HepG2 (cell line): Measurements from ENCODE around the gene EDNRA.

Experiments used
- CC2D1A ChIP-seq: sonication (generic); formaldehyde crosslinking; IDR thresholded peaks from 2 replicates; pipeline ENCODE4 v1.8.1; 2023; ENCODE audit warnings: mild to moderate bottlenecking, missing genetic modification reagents
- HDAC1 ChIP-seq: sonication (generic); formaldehyde crosslinking; IDR thresholded peaks from 2 replicates; pipeline ENCODE4 v1.5.1; 2020; ENCODE audit warnings: mild to moderate bottlenecking, missing genetic modification reagents
- HMG20A ChIP-seq: IDR thresholded peaks from 2 replicates; pipeline ENCODE4 v1.6.1; 2016; ENCODE audit warnings: borderline replicate concordance
- MAFG ChIP-seq: sonication (generic); formaldehyde crosslinking; IDR thresholded peaks from 2 replicates; pipeline ENCODE4 v1.5.1; 2020; ENCODE audit warnings: mild to moderate bottlenecking, missing genetic modification reagents
- POLR2A ChIP-seq, 2 experiments: IDR thresholded peaks; 2 replicates each; pipeline ENCODE4 v1.6.1; 2011; ENCODE audit warnings: low read depth in 2 of 2, low read length in 2 of 2, mild to moderate bottlenecking in 1 of 2, moderate library complexity in 1 of 2; ENCODE audit not compliant: insufficient read depth in 1 of 2
- SRF ChIP-seq: IDR thresholded peaks from 2 replicates; pipeline ENCODE4 v1.6.1; 2011; ENCODE audit warnings: mild to moderate bottlenecking, low read depth, low read length, moderate library complexity
- ZNF12 ChIP-seq: sonication (generic); formaldehyde crosslinking; IDR thresholded peaks from 2 replicates; pipeline ENCODE4 v1.5.0; 2020; ENCODE audit warnings: missing genetic modification reagents
- ZNF224 ChIP-seq: sonication (generic); formaldehyde crosslinking; IDR thresholded peaks from 2 replicates; pipeline ENCODE4 v1.5.0; 2020; ENCODE audit warnings: mild to moderate bottlenecking, missing genetic modification reagents
- ZNF234 ChIP-seq: sonication (generic); formaldehyde crosslinking; conservative IDR thresholded peaks from 2 replicates; pipeline ENCODE4 v1.5.1; 2020; ENCODE audit warnings: mild to moderate bottlenecking, missing genetic modification reagents
- TF ChIP-seq, protein P1 (sequence below): sonication (generic); formaldehyde crosslinking; IDR thresholded peaks from 2 replicates; pipeline ENCODE4 v1.4.0; 2020; ENCODE audit warnings: missing genetic modification reagents, mild to moderate bottlenecking, borderline replicate concordance
- TF ChIP-seq, protein P2 (sequence below): sonication (generic); formaldehyde crosslinking; IDR thresholded peaks from 2 replicates; pipeline ENCODE4 v1.8.1; 2023; ENCODE audit warnings: mild to moderate bottlenecking, inconsistent platforms, moderate library complexity, missing genetic modification reagents, borderline replicate concordance
- TF ChIP-seq, protein P3 (sequence below): sonication (generic); formaldehyde crosslinking; IDR thresholded peaks from 2 replicates; pipeline ENCODE4 v1.4.0; 2020; ENCODE audit warnings: mild to moderate bottlenecking, missing genetic modification reagents
- TF ChIP-seq, protein P4 (sequence below): sonication (generic); formaldehyde crosslinking; IDR thresholded peaks from 2 replicates; pipeline ENCODE4 v1.9.0; 2022; ENCODE audit warnings: low read depth, missing genetic modification reagents
- TF ChIP-seq, protein P5 (sequence below): sonication (generic); formaldehyde crosslinking; IDR thresholded peaks from 2 replicates; pipeline ENCODE4 v1.8.1; 2023; ENCODE audit warnings: mild to moderate bottlenecking, missing genetic modification reagents

DNA sequence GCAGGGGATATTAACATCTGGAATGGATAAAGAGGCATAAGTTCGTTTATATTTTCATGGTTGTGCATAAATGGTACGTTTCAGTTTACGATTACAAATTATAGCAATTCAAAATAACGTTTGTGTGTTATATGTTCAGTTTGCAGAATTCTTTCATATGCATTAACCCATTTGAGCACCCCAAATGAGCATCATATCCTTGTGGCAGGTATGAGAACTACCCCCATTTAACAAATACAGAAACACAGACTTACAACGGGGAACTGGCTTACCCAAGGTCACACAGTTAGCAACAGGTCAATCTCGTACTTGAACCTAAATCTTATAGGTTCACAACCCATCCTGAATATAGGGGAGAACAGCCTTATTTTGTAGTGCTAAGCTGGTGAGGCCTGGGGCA, 33.1 kb downstream of the EDNRA start:
- TF ChIP-seq, protein P1, sequence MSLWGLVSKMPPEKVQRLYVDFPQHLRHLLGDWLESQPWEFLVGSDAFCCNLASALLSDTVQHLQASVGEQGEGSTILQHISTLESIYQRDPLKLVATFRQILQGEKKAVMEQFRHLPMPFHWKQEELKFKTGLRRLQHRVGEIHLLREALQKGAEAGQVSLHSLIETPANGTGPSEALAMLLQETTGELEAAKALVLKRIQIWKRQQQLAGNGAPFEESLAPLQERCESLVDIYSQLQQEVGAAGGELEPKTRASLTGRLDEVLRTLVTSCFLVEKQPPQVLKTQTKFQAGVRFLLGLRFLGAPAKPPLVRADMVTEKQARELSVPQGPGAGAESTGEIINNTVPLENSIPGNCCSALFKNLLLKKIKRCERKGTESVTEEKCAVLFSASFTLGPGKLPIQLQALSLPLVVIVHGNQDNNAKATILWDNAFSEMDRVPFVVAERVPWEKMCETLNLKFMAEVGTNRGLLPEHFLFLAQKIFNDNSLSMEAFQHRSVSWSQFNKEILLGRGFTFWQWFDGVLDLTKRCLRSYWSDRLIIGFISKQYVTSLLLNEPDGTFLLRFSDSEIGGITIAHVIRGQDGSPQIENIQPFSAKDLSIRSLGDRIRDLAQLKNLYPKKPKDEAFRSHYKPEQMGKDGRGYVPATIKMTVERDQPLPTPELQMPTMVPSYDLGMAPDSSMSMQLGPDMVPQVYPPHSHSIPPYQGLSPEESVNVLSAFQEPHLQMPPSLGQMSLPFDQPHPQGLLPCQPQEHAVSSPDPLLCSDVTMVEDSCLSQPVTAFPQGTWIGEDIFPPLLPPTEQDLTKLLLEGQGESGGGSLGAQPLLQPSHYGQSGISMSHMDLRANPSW (CRISPR knock-in tag) = no peak
- TF ChIP-seq, protein P2, sequence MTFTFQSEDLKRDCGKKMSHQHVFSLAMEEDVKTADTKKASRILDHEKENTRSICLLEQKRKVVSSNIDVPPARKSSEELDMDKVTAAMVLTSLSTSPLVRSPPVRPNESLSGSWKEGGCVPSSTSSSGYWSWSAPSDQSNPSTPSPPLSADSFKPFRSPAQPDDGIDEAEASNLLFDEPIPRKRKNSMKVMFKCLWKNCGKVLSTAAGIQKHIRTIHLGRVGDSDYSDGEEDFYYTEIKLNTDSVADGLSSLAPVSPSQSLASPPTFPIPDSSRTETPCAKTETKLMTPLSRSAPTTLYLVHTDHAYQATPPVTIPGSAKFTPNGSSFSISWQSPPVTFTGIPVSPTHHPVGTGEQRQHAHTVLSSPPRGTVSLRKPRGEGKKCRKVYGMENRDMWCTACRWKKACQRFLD (CRISPR knock-in tag) = no peak
- TF ChIP-seq, protein P3, sequence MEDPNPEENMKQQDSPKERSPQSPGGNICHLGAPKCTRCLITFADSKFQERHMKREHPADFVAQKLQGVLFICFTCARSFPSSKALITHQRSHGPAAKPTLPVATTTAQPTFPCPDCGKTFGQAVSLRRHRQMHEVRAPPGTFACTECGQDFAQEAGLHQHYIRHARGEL (CRISPR knock-in tag) = no peak
- no peak for TF ChIP-seq ZNF234 (CRISPR knock-in tag)
- no peak for TF ChIP-seq ZNF12 (CRISPR knock-in tag)
- TF ChIP-seq ZNF224 (CRISPR knock-in tag) = no peak
- no peak for TF ChIP-seq SRF
- TF ChIP-seq, protein P4, sequence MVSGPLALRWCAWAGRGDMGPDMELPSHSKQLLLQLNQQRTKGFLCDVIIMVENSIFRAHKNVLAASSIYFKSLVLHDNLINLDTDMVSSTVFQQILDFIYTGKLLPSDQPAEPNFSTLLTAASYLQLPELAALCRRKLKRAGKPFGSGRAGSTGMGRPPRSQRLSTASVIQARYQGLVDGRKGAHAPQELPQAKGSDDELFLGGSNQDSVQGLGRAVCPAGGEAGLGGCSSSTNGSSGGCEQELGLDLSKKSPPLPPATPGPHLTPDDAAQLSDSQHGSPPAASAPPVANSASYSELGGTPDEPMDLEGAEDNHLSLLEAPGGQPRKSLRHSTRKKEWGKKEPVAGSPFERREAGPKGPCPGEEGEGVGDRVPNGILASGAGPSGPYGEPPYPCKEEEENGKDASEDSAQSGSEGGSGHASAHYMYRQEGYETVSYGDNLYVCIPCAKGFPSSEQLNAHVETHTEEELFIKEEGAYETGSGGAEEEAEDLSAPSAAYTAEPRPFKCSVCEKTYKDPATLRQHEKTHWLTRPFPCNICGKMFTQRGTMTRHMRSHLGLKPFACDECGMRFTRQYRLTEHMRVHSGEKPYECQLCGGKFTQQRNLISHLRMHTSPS (CRISPR knock-in tag) = no peak
- no peak for TF ChIP-seq HMG20A (CRISPR knock-in tag)
- TF ChIP-seq, protein P5, sequence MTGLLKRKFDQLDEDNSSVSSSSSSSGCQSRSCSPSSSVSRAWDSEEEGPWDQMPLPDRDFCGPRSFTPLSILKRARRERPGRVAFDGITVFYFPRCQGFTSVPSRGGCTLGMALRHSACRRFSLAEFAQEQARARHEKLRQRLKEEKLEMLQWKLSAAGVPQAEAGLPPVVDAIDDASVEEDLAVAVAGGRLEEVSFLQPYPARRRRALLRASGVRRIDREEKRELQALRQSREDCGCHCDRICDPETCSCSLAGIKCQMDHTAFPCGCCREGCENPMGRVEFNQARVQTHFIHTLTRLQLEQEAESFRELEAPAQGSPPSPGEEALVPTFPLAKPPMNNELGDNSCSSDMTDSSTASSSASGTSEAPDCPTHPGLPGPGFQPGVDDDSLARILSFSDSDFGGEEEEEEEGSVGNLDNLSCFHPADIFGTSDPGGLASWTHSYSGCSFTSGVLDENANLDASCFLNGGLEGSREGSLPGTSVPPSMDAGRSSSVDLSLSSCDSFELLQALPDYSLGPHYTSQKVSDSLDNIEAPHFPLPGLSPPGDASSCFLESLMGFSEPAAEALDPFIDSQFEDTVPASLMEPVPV (CRISPR knock-in tag) = no peak
- TF ChIP-seq POLR2A (IDR thresholded peaks at IDR 0.05; ENCODE audit: insufficient read depth in 1 of 2, low read depth in 2 of 2, low read length in 2 of 2) = no peak
- TF ChIP-seq MAFG (CRISPR knock-in tag) = no peak
- no peak for TF ChIP-seq CC2D1A
- no peak for TF ChIP-seq HDAC1 (CRISPR knock-in tag)
